Measurements from ENCODE around the gene GUCY2F.

The GUCY2F gene

DNA sequence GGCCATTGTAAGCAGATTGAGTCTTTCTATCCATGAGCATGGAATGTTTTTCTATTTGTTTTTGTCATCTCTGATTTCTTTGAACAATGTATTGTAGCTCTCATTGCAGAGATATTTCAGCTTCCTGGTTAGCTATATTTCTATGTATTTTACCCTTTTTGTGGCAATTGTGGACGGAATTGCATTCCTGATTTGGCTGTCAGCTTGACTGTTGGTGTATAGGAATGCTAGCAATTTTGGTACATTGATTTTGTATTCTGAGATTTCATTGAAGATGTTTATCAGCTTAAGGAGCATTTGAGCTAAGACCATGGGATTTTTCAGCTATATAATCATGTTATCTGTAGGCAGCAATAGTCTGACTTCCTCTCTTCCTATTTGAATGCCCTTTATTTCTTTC lies 154.6 kb downstream of the GUCY2F start:
- DNase-seq, result no peak
